ENCODE measurements around the gene DCHS1. TPM values are rescaled to one million over a fixed set of nuclear protein-coding genes. Genes with fewer than 3 reads are reported as not detected.
A peak's percentile ranks its signal among the peaks of the same experiment; 100 is the strongest.

DCHS1 gene
- total RNA-seq, 1 donor from 2014 or later, result 49.9 TPM

- no peak for DNase-seq
Observed at GRCh38 chr11:6627762-6628241, 27.8 kb downstream of the DCHS1 start.

- no peak for DNase-seq
Observed at GRCh38 chr11:6626971-6627761, 28.4 kb downstream of the DCHS1 start.

DNA sequence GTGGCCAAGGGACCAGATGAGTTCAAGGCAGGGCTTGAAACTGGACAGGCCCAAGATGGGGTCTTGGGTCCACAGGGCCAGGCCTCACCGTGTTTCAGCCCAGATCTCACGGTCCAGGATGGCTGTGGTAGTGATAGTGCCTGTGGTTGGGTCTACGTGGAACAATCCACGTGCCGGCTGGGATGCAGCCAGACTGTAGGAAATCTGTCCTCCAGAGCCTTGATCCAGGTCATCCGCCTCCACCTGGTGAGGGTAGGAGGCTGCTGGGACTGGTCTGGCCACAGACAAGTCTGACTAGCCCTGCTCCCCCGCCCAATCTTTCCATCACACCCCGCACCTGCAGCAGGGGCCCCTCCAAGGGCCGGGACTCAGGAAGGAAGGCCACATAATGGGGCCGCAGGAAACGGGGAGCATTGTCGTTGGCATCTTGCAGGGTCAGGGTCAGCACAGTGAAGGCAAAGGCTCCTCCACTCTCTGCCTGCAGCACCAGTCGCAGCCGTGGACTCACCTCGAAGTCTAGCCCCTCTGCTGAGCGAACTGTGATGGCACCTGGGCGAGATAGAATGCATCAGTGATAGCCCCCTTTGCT lies 29.7 kb downstream of the DCHS1 start:
- DNase-seq, result no peak

DNA sequence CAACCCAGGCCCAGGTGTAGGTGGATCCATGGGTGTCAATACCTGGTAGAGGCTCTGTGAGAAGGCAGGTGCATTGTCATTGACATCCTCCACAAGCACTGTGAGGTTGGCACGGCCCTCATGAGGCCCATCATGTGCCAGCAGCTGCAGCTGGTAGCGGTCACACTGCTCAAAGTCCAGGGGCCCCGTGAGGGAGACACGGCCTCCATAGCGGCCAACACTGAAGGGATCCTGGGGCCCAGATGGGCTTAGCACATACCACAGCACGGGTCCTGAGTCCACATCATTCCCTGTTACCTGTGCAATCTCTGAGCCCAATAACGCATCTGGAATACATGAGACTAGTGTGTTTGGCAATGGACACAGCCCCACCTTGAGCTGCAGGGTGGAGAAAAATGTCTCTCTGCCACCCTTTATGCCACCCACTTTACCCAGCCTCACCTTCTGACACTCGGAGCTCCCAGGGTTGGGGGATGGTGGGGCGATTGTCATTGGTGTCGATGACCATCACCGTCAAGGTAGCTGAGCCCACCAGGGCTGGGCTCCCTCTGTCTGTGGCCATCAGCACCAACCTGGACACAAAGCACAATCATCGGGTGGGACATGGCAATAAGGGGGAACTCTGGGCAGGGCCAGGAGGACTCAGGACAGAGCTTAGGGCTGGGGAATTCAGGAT lies 30.3 kb downstream of the DCHS1 start:
- no peak for DNase-seq

- DNase-seq, result no peak
Observed at GRCh38 chr11:6623391-6624363, 31.9 kb downstream of the DCHS1 start.

DNA sequence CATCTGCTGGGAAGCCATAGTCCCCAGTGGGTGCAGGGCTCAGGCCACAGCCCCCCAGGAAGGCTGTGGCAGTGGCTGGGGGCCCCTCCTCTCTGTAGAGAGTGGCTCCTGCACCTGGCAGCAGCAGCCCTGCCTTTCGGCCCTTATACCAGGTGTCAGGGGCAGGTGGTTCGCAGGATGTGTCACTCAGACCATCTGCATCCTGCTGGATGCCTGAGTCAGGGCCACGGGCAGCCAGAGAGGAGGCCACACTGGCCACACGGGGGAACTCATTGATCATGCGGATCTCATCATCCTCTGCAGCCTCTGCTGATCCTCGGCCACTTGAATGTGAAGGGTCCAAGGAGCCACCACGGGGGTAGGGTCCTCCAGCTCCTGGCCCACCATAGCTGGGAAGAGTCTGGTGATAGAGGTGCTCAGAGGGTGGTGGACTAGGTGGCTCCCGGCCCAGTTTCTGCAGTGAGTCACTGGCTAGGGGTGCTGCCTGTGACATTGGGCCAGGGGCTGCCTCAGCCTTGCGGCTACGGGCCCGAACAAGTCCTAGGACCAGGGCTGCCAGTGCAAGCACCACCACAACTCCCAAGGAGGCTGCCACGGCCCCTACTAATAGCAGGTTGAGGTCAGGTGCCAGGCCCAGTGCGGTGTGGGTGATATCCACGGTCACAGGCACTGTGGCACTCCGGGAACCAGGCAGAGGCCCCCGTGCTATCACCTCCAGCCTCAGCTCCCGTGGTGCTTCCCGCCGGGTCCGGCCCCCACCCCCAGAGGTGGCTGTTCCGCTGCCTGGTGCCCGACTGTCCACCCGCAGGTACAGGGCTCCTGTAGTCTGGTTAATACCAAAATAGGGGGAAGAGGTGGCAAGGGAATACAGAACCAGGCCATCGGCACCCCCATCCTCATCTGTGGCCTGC lies 33.1 kb downstream of the DCHS1 start:
- DNase-seq, result no peak

DNA sequence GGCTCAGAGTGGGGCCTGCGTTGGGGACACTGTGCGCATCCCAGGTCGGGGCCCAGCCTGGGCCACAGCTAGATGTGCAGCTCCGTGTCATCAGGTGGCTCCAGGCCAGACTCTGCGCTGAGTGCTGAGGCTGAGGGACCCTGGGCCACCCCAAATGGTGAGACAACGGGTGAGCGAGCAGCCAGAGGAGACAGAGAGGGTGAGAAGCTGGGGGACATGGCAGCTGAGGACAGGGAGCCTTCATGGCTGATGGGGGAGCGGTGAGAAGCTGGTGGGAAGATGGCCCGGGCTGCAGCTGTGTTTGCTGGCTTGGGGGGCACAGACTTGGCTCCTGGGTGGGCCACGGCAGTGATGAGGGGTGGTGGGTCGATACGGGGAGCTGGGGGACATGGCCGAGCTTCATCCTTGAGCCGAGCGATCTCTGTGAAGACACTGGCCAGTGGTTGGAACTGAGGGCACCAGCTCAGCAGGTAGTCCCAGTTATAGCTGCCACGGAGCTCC lies 33.8 kb downstream of the DCHS1 start:
- DNase-seq, result no peak

- no peak for DNase-seq
Observed at GRCh38 chr11:6620636-6621035, 35.0 kb downstream of the DCHS1 start.

DNA sequence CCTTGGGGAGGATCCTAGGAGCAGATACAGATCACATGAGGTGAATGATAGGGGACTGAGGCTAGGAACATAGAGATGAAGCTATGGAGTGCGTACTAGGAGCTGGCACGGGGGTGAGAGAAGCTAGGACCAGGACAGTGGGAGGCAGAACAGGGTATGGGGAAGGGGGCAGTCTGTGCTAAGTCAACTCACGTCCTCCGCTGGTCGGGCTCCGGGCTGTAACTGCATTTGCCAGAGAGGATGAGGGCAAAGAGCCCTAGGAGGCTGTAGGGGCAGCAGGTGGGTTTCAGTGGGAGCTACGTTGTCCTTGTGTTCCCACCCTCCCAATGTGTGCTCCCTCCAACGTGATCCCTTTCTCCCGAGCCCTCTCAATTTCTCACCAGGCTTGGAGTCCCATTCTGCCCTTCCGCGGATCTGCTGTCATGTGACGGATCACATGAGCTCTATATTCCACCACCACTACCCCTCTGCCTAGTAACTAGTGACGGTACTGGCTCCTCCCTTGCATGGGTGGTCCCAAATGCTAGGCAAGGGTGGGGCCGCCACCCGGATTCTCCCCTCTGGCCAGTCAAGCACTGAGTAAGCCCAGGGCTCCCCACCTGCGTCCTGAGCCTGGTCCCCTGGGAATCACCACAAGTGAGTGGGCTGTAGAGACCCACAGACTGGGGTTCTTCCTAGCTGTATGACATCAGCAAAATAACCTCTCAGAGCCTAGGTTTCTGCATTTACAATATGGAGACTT lies 36.4 kb downstream of the DCHS1 start, which contains the start of gene TPP1:
TSS of gene TPP1 (minus strand) at position 419 of the 742 bp plus-strand sequence. CDS start at position 397, 22 bp downstream.
- peak; percentile 94 for DNase-seq

DNA sequence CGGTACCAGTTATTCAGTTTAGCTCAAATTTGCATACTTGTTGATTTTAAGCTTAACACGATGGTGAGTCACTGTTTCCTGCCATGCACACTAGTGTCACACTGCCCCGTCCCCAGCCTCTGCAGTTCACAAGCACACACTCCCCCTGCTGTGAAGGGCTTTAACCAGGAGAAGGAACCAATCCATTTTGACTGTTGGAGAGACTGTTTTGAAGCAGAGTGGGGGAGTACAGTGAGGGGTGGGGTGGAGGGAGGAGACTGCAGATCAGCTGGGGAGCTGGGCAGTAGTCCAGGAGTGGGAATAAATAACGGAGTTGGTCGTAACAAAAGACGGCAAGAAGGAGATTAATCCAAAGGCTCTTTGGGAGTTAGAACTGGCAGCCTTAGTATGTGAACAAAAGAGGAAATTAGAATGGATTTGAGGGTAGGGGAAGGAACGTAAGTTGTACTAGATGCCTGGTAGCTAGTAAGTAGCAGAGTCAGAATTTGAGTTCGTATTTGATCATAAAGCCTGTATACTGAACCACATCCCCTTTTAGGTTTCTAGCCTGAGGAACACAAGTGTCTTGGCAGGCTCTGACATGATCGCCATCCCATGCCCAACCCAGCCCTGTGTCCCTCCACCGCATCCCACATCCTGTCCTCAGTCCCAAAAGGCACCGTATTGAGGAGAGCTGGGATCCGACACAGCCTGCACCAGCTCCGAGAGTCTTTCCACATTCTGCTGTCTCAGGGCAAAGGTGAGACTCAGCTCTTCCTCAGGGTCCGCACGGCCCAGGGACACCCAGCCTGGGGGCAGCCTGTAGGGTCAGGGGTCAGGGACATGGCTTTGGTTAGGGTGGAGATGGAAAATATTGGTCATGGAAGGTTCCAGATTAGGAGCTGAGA lies 37.2 kb downstream of the DCHS1 start:
- peak; percentile 43 for DNase-seq

- DNase-seq, result no peak
Observed at GRCh38 chr11:6617315-6617781, 38.3 kb downstream of the DCHS1 start.

DNA sequence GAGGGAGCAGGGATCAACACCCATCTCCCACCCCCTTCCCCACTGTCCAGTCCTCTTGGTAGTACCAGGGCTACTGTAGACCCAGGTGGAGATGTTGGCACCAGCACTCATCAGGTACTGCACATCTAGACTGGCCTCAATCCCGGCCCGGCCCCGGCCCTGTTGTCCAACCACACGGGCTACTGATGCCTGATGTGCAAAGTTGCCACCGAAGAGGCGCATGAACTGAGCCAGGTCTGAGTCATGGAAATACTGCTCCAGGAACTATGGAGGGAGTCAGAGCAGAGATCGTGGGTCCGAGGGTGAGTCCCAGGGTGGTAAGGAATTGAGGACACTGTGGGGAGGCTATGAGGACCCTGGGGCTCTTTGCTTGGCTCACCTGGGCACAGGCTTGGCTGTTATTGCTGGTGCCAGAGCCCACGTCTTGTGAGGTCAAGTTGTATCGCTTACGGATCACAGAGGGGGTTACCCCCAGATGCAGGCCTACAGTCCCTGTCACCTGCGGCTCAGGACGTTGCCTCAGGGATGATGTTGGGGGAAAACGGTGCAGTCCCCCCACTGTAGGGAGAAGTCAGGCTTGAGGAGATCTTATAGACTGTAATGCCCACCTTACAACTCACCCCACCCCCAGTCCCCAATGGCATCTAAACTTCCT lies 38.9 kb downstream of the DCHS1 start:
- no peak for DNase-seq

- DNase-seq, result no peak
Observed at GRCh38 chr11:6615882-6616585, 39.6 kb downstream of the DCHS1 start.

DNA sequence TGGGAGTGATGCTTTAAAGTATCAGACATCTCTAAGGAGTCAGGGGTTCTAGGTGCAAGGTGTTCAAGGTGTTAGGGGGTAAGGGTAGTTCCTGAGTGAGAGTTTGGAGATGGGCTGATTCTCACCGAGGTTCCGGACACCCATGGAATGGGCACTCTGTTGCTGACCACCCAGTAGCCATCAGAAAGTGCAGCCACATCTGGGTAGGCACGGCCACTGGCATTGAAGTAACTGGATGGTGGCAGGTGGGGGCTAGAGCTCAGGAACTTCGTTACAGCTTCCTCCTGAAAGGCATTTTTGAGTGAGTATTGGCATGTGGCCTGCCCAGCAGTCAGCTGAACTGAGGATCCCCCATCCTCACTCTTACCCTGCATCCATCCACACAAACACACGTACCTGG lies 40.6 kb downstream of the DCHS1 start:
- no peak for DNase-seq

- no peak for DNase-seq
Observed at GRCh38 chr11:6614446-6614845, 41.2 kb downstream of the DCHS1 start.

- no peak for DNase-seq
Observed at GRCh38 chr11:6613496-6613895, 42.1 kb downstream of the DCHS1 start.
